Esophagus squamous epithelium (tissue), 4 donors: ENCODE measurements around the gene IKZF3.

ENCODE experiments used
- CTCF ChIP-seq, 6 experiments: fragments of 450-650 bp in 4 of 6; fragments of 200-600 bp in 2 of 6; sonication (generic) in 2 of 6; IDR thresholded peaks; one replicate each; pipeline ENCODE4 v1.5.1; 2016 to 2019; ENCODE audit warnings: antibody characterized with exemption in 6 of 6, mild to moderate bottlenecking in 4 of 6, moderate library complexity in 4 of 6
- POLR2A ChIP-seq, 4 donors: fragments of 450-650 bp; IDR thresholded peaks; one replicate each; pipeline ENCODE4 v1.6.1; 2017; ENCODE audit warnings: antibody characterized with exemption in 4 of 4, mild to moderate bottlenecking in 4 of 4, moderate library complexity in 3 of 4

DNA sequence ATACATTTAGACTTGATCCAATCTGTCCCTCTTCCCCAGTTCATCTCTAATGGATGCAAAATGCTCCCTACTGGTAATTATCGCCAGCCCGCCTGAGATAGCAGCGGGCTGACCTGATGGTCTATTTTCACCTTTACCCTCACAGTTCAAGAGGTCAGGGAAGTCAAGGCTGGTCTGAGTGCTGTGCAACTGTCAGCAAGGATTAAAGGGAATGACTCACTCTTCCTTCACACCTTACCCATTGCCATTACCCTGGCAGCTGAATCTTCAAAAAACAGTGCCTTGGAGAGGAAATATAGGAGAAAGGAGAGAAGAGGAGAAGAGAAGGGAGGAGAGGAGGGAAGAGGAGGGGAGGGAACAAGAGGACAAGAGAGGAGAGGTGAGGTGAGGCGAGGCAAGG, 90.1 kb downstream of the IKZF3 start:
- no peak for TF ChIP-seq CTCF (IDR thresholded peaks at IDR 0.05)
- no peak for TF ChIP-seq POLR2A (IDR thresholded peaks at IDR 0.05)
